ENCODE data around the gene KIF25. TPM values are rescaled to one million over a fixed set of nuclear protein-coding genes. Genes with fewer than 3 reads are reported as not detected.

The KIF25 gene
- total RNA-seq, 4 donors from 2014 or later, result 0.16 TPM; not detected in 3

DNA sequence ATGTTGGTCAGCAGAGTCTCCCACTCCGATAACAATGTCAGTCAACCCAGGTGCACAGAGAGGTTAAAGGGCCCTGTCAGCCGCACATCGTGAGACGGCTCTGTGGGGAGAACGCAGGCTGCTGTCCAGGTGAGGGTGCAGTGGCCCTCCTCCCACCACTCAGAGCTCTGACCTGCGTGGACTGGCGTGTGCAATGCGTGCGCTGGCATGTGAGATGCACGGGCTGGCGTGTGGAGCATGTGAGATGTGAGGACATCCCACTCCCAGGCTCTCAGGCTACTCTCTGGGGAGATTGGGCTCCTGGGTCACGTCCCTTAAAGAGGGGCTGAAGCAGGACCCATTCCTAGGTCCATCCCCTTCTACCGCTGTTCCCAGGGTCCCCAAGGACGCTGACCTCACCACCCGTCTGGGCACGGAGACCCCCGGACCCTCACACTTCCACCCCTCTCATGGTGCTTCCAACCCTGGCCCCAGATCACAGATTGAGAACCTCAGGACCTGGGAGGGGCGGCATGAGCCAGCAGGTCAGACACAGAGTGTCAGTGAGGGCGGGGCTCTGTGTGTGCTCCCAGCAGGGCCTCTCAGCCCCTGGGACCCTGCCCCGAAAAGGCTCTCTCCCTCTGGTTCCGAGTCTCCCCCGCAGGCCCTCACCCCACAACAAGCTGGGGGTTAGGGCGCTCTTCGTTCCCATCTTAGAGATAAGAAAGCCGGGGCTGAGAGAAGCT, 90.1 kb downstream of the KIF25 start:
- ATAC-seq, result no peak
- peaks cover 0 to 4% (median 0%) of the 10 kb centered on the region in 3 donors for H3K9me3 ChIP-seq
- no peak overlapping the region for H3K4me3 ChIP-seq
- H3K27ac ChIP-seq, result peak overlapping the region in 2 of 4 donors; percentile 38 to 64
- 100% methylated on average over 1 of the region's 25 CpGs; no CpG with 5 or more reads in 1 of the 2 donors for WGBS, 2 donors (ENCODE audit: low coverage in 1 of 2)
- no peaks in the 10 kb centered on the region for H3K27me3 ChIP-seq
- no peaks in the 10 kb centered on the region for H3K36me3 ChIP-seq
- H3K4me1 ChIP-seq, result peaks cover 0 to 19% (median 11%) of the 10 kb centered on the region in 3 donors
- TF ChIP-seq, protein P1, sequence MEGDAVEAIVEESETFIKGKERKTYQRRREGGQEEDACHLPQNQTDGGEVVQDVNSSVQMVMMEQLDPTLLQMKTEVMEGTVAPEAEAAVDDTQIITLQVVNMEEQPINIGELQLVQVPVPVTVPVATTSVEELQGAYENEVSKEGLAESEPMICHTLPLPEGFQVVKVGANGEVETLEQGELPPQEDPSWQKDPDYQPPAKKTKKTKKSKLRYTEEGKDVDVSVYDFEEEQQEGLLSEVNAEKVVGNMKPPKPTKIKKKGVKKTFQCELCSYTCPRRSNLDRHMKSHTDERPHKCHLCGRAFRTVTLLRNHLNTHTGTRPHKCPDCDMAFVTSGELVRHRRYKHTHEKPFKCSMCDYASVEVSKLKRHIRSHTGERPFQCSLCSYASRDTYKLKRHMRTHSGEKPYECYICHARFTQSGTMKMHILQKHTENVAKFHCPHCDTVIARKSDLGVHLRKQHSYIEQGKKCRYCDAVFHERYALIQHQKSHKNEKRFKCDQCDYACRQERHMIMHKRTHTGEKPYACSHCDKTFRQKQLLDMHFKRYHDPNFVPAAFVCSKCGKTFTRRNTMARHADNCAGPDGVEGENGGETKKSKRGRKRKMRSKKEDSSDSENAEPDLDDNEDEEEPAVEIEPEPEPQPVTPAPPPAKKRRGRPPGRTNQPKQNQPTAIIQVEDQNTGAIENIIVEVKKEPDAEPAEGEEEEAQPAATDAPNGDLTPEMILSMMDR (IDR thresholded peaks at IDR 0.05), result no peak
- TF ChIP-seq POLR2A (IDR thresholded peaks at IDR 0.05) (no peak), POLR2AphosphoS5 (IDR thresholded peaks at IDR 0.05) (no peak), EP300 (IDR thresholded peaks at IDR 0.05) (no peak)

DNA sequence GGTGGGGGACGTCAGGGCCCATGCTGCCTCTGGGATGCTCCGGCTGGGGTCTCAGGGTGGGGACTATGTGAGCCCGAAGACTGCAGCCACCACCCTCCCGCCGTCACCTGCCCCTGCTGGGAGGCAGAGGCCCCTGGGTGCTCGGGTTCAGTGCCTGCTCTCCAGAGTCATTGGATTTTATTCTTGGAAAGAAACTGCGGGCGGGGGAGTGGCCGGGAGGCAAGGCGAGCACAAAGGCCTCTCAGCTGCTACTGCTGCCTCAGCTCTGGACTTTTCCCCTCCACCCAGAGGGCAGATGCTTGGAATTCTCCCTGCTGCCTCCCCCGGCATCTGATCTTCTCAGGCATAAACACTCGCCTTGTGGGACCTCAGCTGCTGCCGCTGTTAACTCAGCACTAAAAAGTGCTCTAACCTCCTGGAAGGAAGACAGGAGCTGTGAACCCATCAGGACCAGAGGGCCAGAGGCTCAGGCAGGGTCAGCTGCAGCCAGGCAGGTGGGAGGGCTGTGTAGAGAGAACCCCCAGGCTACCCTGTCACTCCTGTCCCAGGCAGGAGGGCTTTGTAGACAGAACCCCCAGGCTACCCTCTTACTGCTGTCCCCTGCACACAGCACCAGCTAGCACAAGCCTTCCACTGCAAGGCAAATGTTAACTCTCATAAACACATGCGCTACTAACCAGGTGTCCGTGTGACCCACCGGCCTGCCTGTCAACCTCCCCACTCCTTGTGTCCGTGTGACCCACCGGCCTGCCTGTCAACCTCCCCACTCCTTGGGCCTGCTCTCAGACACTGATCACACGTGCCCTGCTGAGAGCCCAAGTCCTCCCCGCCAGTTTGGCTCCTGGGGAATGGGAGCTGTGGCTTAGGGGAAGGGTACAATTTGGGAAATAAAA, 90.9 kb downstream of the KIF25 start:
- H3K27me3 ChIP-seq, result no peaks in the 10 kb centered on the region
- peaks cover 0 to 5% (median 0%) of the 10 kb centered on the region in 3 donors for H3K9me3 ChIP-seq
- peak overlapping the region in 3 of 4 donors; percentile 38 to 64 (median 53) for H3K27ac ChIP-seq
- H3K4me3 ChIP-seq, result no peak overlapping the region
- H3K4me1 ChIP-seq, result peaks cover 0 to 19% (median 11%) of the 10 kb centered on the region in 3 donors
- ATAC-seq, result peak; percentile 67
- H3K36me3 ChIP-seq, result no peaks in the 10 kb centered on the region
- TF ChIP-seq POLR2AphosphoS5 (IDR thresholded peaks at IDR 0.05) (peak; percentile 14), EP300 (IDR thresholded peaks at IDR 0.05) (no peak)
- TF ChIP-seq, protein P1 (IDR thresholded peaks at IDR 0.05), result no peak
- WGBS, 2 donors (ENCODE audit: low coverage in 1 of 2), result 0 to 20% methylated on average over 3 to 7 of the region's 20 CpGs

DNA sequence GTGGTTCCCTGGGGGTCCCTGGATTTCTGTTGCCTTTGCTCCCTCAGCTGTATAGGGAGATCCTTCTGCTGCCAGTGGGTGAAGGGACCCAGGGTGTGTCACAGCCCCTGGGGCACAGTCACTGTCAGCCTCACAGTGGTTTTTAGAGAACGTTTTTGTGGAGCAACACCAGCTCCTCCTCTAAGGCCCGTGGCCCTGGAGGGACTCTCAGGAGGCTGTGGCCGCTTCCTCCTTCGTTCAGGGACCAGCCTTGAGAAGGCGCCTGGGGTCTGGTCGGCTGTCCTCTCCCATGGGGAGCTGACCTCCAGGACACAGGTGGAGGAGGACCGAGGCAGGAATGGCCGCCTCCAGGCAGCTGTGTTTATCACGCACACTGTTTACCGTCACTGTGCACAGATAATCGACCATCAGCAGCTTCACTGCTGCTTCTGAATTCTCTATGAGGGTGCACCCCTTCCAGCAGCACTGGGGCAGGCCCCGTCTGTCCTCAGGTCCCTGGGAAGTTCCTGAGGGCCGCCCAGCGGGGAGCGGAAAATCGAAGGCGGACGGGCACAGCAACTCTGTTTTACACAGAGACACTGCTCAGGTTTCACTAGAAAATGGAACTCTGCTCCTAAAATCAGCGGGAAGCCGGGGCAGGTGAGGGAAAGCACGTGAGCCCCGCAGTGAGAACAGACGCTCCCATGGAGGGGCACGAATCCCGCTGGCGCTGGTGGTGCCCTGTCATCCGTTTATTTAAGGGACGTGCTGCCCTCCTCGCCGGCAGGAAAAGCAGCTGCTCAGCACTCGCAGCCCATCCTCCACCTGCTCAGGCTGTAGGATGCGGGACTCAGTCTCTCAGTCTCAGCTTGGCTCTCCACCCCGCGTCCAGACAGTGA, 92.0 kb downstream of the KIF25 start:
- H3K4me3 ChIP-seq, result no peak overlapping the region
- peaks cover 0 to 5% (median 0%) of the 10 kb centered on the region in 3 donors for H3K9me3 ChIP-seq
- ATAC-seq, result no peak
- H3K4me1 ChIP-seq, result peaks cover 0 to 19% (median 11%) of the 10 kb centered on the region in 3 donors
- TF ChIP-seq, protein P1 (IDR thresholded peaks at IDR 0.05), result no peak
- TF ChIP-seq POLR2A (IDR thresholded peaks at IDR 0.05), result no peak
- TF ChIP-seq POLR2AphosphoS5 (IDR thresholded peaks at IDR 0.05), result no peak
- no peak for TF ChIP-seq EP300 (IDR thresholded peaks at IDR 0.05)
- no peaks in the 10 kb centered on the region for H3K27me3 ChIP-seq
- H3K36me3 ChIP-seq, result no peaks in the 10 kb centered on the region
- WGBS, 2 donors (ENCODE audit: low coverage in 1 of 2), result 92 to 100% methylated on average over 2 to 15 of the region's 34 CpGs
- no peak overlapping the region for H3K27ac ChIP-seq

DNA sequence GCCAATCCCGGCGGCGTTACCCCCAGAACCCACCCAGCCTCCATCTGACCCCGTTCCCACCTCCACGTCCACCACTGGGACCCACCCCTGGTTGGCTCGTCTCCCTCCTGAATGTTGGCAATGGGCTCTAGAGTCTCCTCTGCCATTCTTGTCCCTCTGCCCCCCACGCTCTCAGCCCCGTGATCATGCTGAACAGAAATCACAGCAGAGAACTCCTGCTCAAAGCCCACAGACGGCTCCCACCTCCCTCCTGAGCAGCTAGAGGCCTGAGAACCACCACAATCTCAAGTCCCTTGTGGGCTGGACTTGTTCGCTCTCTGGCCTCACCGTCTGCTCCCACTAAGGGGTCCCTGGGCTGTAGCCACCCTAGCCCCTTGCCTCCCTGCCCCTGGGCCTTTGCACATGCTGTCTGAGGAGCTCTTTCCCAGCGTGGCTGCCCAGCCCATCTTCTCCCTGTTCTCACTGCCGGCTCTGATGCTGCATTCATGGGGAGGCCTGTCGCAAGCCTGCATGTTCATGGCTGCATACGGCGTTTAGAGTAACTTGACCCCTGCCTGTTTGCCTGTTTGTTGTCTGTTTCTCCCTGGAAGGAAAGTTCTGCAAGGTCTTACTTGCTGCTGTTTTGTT, 92.7 kb downstream of the KIF25 start:
- H3K9me3 ChIP-seq, result peaks cover 0 to 5% (median 0%) of the 10 kb centered on the region in 3 donors
- ATAC-seq, result no peak
- 73 to 84% methylated on average over 6 to 16 of the region's 16 CpGs for WGBS, 2 donors (ENCODE audit: low coverage in 1 of 2)
- no peak overlapping the region for H3K4me3 ChIP-seq
- no peaks in the 10 kb centered on the region for H3K36me3 ChIP-seq
- H3K4me1 ChIP-seq, result peaks cover 0 to 19% (median 11%) of the 10 kb centered on the region in 3 donors
- H3K27me3 ChIP-seq, result no peaks in the 10 kb centered on the region
- TF ChIP-seq POLR2AphosphoS5 (IDR thresholded peaks at IDR 0.05) (no peak), EP300 (IDR thresholded peaks at IDR 0.05) (no peak), POLR2A (IDR thresholded peaks at IDR 0.05) (no peak)
- TF ChIP-seq, protein P1 (IDR thresholded peaks at IDR 0.05), result no peak
- no peak overlapping the region for H3K27ac ChIP-seq
